ENCODE results near the gene DNAH11. TPM values are rescaled to one million over a fixed set of nuclear protein-coding genes. Genes with fewer than 3 reads are reported as not detected.

Gene DNAH11
- total and polyA plus RNA-seq, 2 of the 8 experiments (the other 6 are each of a cell fraction or from before 2014, with no cell fraction given), result 1.8 to 4.9 TPM

DNA sequence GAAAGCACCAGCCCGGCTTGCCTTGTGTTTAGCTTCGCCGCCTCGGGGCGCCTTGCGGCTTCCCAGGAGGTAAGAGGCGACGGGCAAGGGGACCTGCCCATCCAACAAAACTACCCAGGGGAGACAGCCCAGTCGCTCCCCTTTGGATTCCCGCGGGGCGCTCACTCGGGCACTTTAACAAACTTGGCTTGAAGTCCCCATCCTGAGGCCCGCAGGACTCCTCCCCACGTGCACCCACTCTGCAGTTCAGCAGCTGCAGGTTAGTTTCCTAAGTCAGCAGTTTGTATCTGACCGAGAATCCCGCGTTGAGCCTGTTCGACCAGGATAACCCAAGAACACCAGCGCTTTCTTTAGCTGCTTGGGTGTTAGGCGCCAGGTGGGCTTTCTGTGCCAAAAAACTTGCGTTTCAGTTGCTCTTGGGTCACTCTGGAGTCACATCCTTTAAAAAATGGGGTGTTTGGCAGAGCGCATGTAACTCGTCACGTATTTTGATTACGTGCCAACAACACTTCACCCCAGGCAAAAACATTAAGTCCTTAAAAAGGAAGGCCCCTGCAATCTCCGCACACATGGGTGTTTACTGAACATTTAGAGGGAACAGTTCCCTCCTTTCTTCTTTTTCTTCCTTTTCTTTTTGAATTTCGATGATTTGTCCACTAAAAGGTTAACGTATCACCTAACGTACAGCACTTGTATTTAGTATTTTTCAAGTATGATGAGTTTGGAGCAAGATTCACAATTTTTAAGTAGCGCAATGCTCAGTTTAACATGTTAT, 876 bp downstream of the DNAH11 start:
- peak overlapping the region in 3 of 4 experiments; percentile 16 to 60 (median 18); a peak in 4 of 7 replicates for H3K9ac ChIP-seq (replicated peaks in 1 of 4; ENCODE audit: extremely low read depth in 1 of 4, low read depth in 3 of 4, low read length in 3 of 4)
- H4K91ac ChIP-seq (replicated peaks; ENCODE audit: insufficient read length, low read length), result no peak overlapping the region
- peak overlapping the region; percentile 84 for H3K18ac ChIP-seq (ENCODE audit: extremely low read depth, low read length)
- DNase-seq (ENCODE audit: low read depth in 1 of 2, low spot score in 2 of 2), result no peak
- H2BK120ac ChIP-seq (replicated peaks; ENCODE audit: low read depth, low read length), result no peak overlapping the region
- H3K27me3 ChIP-seq (replicated peaks in 1 of 4; ENCODE audit: control insufficient read depth in 3 of 4, extremely low read depth in 1 of 4, insufficient read depth in 3 of 4, low read length in 3 of 4), result peaks cover 0 to 18% (median 7%) of the 10 kb centered on the region in 4 experiments; a peak in 6 of 7 replicates
- peak overlapping the region; percentile 47 to 66 (median 60) for H3K4me3 ChIP-seq (ENCODE audit: extremely low read depth in 1 of 4, insufficient read depth in 2 of 4, low read depth in 3 of 4, low read length in 4 of 4)
- no peak overlapping the region for H2BK5ac ChIP-seq (ENCODE audit: low read depth, low read length)
- POLR2A ChIA-PET (ENCODE audit: partially characterized antibody), result interaction anchor here (0.9 to 1.7 kb wide), 3 partner anchors 8 to 116 kb away, joined by 3 to 6 read pairs (median 3); partner anchors contain the start of gene SP4
- peaks cover 0 to 13% (median 9%) of the 10 kb centered on the region in 4 experiments; a peak in 5 of 7 replicates for H3K4me1 ChIP-seq (replicated peaks in 1 of 4; ENCODE audit: control insufficient read depth in 3 of 4, insufficient read depth in 4 of 4, low read length in 3 of 4)
- H2BK12ac ChIP-seq (ENCODE audit: low read depth, low read length), result 0 out of 2 replicates have a peak overlapping the region, but pooled peaks have one; percentile 11
- CTCF ChIA-PET (ENCODE audit: partially characterized antibody), result interaction anchor here (1.2 to 1.5 kb wide), 2 partner anchors 42 to 224 kb away, joined by 4 to 5 read pairs; no protein-coding TSS in a partner anchor
- 9% methylated on average over 31 of the region's 31 CpGs; no CpG with 5 or more reads in 1 of the 2 experiments for WGBS, 2 experiments (ENCODE audit: extremely low coverage in 1 of 2, insufficient coverage in 1 of 2, insufficient read length in 1 of 2, insufficient replicate concordance in 2 of 2, low coverage in 1 of 2, low lambda C conversion rate in 2 of 2, missing lambda C conversion rate in 1 of 2)
- no peak overlapping the region for H4K5ac ChIP-seq (ENCODE audit: insufficient read length, low read depth, low read length)
- no peak for FAIRE-seq
- no peak overlapping the region for H2BK15ac ChIP-seq (ENCODE audit: low read length)
- no peak overlapping the region for H2BK20ac ChIP-seq (ENCODE audit: low read length)
- H2AFZ ChIP-seq (ENCODE audit: low read length), result peak overlapping the region; percentile 56; the same call in 1 of the 2 replicates
- H3K4me2 ChIP-seq (ENCODE audit: insufficient read depth in 1 of 2, low read depth in 2 of 2, low read length in 2 of 2), result peak overlapping the region; percentile 82 to 92
- H3K56ac ChIP-seq (replicated peaks; ENCODE audit: insufficient read length, low read depth, low read length), result peak overlapping the region; percentile 19
- H3K23ac ChIP-seq (ENCODE audit: insufficient read length), result no peak overlapping the region
- no peaks in the 10 kb centered on the region for H3K79me1 ChIP-seq (ENCODE audit: low read depth, low read length)
- peaks cover 13% of the 10 kb centered on the region; the same call in 1 of the 2 replicates for H3K23me2 ChIP-seq (ENCODE audit: low read depth, low read length)
- H2AK5ac ChIP-seq (ENCODE audit: low read depth, low read length), result no peak overlapping the region
- H4K20me1 ChIP-seq (replicated peaks in 1 of 2; ENCODE audit: control insufficient read depth in 1 of 2, insufficient read depth in 2 of 2, low read length in 2 of 2), result no peaks in the 10 kb centered on the region
- no peak overlapping the region for H3K4ac ChIP-seq (replicated peaks; ENCODE audit: insufficient read length, low read depth, low read length)
- no peak overlapping the region for H3K14ac ChIP-seq (ENCODE audit: insufficient read length)
- peak overlapping the region; percentile 66; the same call in 1 of the 2 replicates for H4K8ac ChIP-seq (ENCODE audit: extremely low read depth, insufficient read depth, low read length)
- H3K79me2 ChIP-seq (ENCODE audit: control insufficient read depth in 1 of 2, insufficient read depth in 2 of 2, low read length in 2 of 2), result no peaks in the 10 kb centered on the region
- peaks cover 0 to 5% (median 0%) of the 10 kb centered on the region in 4 experiments; a peak in 2 of 8 replicates for H3K36me3 ChIP-seq (ENCODE audit: control insufficient read depth in 2 of 4, insufficient read depth in 4 of 4, low read length in 3 of 4)
- no peaks in the 10 kb centered on the region for H3K9me3 ChIP-seq (ENCODE audit: insufficient read depth in 2 of 2, low read depth in 1 of 2, low read length in 1 of 2)
- H3K27ac ChIP-seq (ENCODE audit: low read depth, low read length), result no peak overlapping the region
- no peak for TF ChIP-seq BCL11A (IDR thresholded peaks at IDR 0.05; ENCODE audit: low read depth in 2 of 2, low read length in 2 of 2)
